ENCODE results near the gene DDX59. TPM values are rescaled to one million over a fixed set of nuclear protein-coding genes. Genes with fewer than 3 reads are reported as not detected.

Gene DDX59
- total and polyA plus RNA-seq, 10 of the 15 experiments (the other 5 are each of a cell fraction or from before 2014, with no cell fraction given): 17.3 to 42.1 (median 23.6) TPM

DNA sequence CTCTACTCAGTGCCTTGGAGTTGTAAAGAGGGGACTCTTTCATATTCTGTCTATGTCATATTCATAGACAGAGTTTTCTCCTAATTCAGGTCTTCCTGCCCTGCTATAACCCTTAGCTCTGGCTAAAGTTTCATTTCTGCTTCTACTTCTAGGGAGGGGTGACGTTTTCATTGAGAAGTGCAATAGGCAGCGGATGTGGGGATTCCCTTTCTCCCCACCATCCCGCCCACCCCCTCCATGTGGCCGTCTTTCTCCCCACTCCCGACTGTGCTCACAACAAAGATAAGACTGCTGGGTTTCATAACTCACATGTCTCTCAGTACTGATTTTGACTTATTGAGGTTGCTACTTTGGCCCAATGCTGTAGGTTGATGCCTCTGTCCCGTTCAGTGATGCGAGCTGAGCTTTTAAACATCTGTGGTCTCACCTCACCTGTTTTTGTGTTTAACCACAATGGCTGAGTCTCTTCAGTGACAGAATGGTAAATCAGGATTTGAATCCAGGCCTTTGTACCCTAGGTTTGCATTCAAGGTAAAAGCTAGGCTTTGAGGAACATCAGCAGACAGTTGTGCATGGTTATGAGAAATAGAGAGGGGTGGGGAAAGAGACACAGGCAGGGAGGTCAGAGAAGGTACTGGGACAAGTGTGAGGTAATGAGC lies 41.4 kb downstream of the DDX59 start (continued):
- TF ChIP-seq CREM (IDR thresholded peaks at IDR 0.05; ENCODE audit: low read depth) (peak; percentile 91), ZBTB40 (IDR thresholded peaks at IDR 0.05; ENCODE audit: borderline replicate concordance) (no peak), IRF4 (IDR thresholded peaks at IDR 0.05; ENCODE audit: low read depth, low read length) (0 out of 2 replicates have a peak, but pooled peaks have one; percentile 70), ESRRA (IDR thresholded peaks at IDR 0.05; ENCODE audit: low read length) (no peak), EP300 (IDR thresholded peaks at IDR 0.05; ENCODE audit: borderline replicate concordance in 1 of 2, control insufficient read depth in 1 of 2, low read depth in 2 of 2, low read length in 2 of 2) (peak; percentile 54 to 55; a peak in 2 of 4 replicates), YBX1 (IDR thresholded peaks at IDR 0.05) (no peak), KLF5 (IDR thresholded peaks at IDR 0.05; ENCODE audit: partially characterized antibody) (no peak), ZNF24 (IDR thresholded peaks at IDR 0.05) (no peak), MEF2A (IDR thresholded peaks at IDR 0.05; ENCODE audit: insufficient read depth, low read depth, low read length) (peak; percentile 30; the same call in 1 of the 2 replicates), CBX3 (IDR thresholded peaks at IDR 0.05; ENCODE audit: borderline replicate concordance, low read depth) (no peak), LARP7 (IDR thresholded peaks at IDR 0.05) (peak; percentile 35; the same call in 1 of the 2 replicates), NFIC (IDR thresholded peaks at IDR 0.05; ENCODE audit: low read depth, low read length) (peak; percentile 83), DPF2 (IDR thresholded peaks at IDR 0.05) (peak; percentile 67), EZH2 (IDR thresholded peaks at IDR 0.05; ENCODE audit: borderline replicate concordance, control insufficient read depth, low read depth, low read length) (no peak), POLR2AphosphoS2 (IDR thresholded peaks at IDR 0.05; ENCODE audit: low read depth, low read length) (no peak), SMAD5 (IDR thresholded peaks at IDR 0.05; ENCODE audit: low read depth) (no peak), KDM1A (IDR thresholded peaks at IDR 0.05; ENCODE audit: borderline replicate concordance) (no peak), RAD21 (IDR thresholded peaks at IDR 0.05; ENCODE audit: insufficient read depth, low read depth, low read length) (no peak), E2F4 (IDR thresholded peaks at IDR 0.05; ENCODE audit: low read depth, low read length) (no peak), BHLHE40 (IDR thresholded peaks at IDR 0.05; ENCODE audit: borderline replicate concordance in 1 of 2, low read depth in 2 of 2, low read length in 1 of 2) (peak; percentile 72 to 81; a peak in 3 of 4 replicates), POU2F2 (IDR thresholded peaks at IDR 0.05; ENCODE audit: borderline replicate concordance, low read depth, low read length) (peak; percentile 60; the same call in 1 of the 3 replicates), POLR2AphosphoS5 (IDR thresholded peaks at IDR 0.05; ENCODE audit: low read length) (peak; percentile 76)
- TF ChIP-seq, protein P1, sequence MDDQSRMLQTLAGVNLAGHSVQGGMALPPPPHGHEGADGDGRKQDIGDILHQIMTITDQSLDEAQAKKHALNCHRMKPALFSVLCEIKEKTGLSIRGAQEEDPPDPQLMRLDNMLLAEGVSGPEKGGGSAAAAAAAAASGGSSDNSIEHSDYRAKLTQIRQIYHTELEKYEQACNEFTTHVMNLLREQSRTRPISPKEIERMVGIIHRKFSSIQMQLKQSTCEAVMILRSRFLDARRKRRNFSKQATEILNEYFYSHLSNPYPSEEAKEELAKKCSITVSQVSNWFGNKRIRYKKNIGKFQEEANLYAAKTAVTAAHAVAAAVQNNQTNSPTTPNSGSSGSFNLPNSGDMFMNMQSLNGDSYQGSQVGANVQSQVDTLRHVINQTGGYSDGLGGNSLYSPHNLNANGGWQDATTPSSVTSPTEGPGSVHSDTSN (IDR thresholded peaks at IDR 0.05; ENCODE audit: insufficient replicate concordance, low read depth, low read length): no peak

All from GM12878 (cell line).